Fibroblast of the conjunctiva (primary cell): ENCODE results near the gene ZNF214.
"Not testable (repeated sequence)": the region's sequence is repeated elsewhere in the genome, so short reads cannot be mapped to it uniquely, and the experiment has no call there.

ENCODE experiments used
- DNase-seq: peaks from one replicate; pipeline ENCODE4 v3.0.0-alpha.2; 2010; ENCODE audit warnings: low read depth

The ZNF214 gene

DNA sequence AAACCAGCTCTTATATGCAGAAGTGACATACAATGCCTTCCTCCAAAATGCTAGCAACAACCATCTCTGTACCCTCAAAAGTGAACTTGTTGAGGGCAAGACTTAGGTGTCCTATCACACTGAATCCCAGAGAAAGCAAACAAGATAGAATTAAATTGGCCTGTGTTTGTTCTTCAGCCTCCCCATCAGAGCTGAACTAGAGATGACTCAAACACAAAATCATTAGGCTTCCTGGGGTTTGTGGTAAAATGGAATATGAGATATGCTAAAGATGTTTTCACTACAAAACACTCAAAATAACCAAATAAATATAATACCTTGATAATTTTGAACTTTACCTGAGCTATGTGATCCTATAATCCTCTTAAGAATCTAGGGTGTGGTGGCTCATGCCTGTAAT, 31.6 kb downstream of the ZNF214 start:
- no peak for DNase-seq

DNA sequence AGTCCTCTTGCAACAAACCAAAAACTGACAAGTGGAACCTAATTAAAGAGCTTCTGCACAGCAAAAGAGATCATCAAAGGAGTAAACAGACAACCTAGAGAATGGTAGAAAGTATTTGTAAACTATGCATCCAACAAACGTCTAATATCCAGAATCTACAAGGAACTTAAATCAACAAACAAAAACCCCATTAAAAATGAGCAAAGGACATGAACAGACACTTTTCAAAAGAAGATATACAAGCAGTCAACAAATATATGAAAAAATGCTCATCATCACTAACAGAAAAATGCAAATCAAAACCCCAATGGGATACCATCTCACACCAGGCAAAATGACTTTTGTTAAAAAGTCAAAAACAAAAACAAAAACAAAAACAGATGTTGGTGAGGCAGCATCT, 33.7 kb downstream of the ZNF214 start:
- DNase-seq = no peak

DNA sequence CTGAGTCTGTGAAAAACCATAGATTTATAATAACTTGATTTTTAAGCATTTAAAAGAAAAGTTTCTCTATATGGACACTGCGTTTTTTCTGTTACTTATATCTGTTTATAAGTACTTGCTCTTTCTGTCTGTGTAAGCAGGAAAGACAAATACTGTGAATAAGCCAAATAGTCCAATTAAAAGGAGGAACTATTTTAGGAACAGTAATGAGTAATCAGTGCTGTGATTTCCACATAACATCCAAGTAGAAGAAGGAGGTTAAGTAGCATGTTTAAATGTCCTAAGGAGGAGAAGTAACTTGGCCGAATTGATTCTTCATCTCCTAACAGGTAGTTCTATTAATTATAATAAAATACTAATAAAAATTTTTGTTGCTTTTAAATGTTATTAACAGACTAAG, 40.8 kb downstream of the ZNF214 start:
- DNase-seq = no peak

DNA sequence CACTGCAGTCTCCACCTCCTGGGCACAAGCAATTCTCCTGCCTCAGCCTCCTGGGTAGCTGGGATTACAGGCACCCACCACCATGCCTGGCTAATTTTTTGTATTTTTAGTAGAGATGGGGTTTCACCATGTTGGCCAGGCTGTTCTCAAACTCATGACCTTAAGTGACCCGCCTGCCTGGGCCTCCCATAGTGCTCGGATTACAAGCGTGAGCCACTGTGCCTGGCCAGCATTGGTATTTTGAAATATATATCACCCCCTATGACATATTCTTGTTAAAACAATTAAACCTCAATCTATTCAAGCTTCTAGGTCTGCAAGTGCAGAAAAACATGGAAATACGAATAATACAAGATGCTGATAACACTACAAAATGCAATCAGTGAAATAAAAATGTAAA, 50.3 kb downstream of the ZNF214 start:
- DNase-seq = not testable (repeated sequence)

DNA sequence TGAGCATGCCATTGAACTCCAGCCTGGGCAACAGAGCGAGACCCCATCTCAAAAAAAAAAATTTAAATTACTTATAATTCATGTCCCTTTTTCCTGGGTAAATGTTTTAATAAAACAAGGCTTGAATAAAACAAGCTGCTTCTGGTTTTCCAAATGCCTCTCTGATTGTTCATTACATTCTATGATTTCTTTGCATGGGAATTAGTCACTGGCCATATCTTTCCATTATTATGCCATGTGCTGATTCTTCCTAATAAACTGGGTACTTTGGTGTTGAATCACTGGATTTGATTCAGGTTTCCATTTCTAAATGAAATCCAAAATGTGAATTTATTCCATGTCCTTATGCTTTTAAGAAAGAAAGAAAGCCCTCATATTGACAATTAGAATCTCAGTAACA, 51.3 kb downstream of the ZNF214 start:
- DNase-seq = no peak

DNA sequence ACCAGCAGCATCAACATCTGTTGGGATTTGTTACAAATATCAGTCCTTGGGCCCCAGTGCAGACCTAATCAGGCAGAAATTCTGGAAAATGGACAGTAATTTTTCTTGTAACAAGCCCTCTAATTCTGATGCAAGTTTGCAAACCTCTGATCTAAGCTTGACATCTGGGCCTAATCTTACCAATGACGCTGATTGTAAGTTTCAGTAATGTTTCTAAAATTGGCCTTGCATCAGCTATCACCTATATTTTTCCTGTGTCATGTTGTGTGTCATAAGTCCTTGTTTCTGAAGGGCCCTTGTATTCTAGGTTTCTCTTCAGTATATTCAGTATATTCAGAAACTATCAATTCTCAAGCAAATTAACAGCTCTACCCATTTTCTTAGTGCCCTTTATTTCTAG, 57.5 kb downstream of the ZNF214 start:
- no peak for DNase-seq

DNA sequence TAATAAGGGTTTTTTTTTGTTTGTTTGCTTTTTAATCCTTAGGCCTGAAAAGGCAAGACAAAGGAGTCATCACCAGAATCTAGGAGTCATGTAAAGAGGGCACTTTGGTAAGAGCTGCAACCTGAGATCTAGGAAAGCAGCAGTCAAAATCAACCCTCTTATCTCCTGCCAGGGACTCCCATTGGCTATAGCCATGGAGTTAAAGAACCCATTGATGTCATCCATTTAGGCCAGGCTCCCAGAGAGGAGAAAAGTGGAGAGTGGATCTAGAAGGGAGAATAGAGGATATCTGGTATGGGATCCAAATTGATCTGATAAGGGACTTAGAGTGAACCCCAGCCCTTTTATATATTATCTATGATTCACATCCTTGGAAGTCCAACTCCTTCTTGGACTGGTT, 58.0 kb downstream of the ZNF214 start:
- DNase-seq = no peak

DNA sequence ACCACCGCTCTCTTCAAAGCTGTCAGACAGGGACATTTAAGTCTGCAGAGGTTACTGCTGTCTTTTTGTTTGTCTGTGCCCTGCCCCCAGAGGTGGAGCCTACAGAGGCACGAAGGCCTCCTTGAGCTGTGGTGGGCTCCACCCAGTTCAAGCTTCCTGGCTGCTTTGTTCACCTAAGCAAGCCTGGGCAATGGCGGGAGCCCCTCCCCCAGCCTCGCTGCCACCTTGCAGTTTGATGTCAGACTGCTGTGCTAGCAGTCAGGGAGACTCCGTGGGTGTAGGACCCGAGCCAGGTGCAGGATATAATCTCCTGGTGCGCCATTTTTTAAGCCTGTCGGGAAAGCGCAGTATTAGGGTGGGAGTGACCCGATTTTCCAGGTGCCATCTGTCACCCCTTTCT, 65.9 kb downstream of the ZNF214 start:
- DNase-seq = not testable (repeated sequence)
